ENCODE data around the gene ELSPBP1. TPM values are rescaled to one million over a fixed set of nuclear protein-coding genes. Genes with fewer than 3 reads are reported as not detected.

ELSPBP1 gene
- total RNA-seq, 4 donors from 2014 or later = not detected

DNA sequence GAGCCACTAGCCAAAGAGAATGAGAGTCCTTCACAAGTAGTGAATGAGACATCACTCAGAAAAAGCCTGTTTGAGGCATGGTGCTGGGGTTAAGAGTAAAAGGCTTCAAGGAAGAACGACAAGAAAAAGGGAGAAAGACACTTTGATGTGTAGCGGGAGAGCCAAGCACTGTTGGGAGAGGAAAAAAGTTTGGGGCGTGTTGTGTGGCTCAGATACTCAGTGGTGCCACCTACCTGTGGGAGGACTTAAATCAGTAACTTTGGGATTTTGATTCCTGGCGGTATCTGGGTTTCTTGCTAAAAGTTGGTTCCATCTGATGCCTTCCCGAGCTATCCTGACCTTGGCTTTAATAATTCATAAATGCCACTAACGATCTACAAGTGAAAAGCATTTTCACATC, 12.3 kb downstream of the ELSPBP1 start:
- Histone ChIP-seq H3K27me3 (peaks cover 0 to 9% (median 0%) of the 10 kb centered on the region in 4 donors), H3K27ac (no peak overlapping the region), H3K4me1 (no peaks in the 10 kb centered on the region), H3K4me3 (no peak overlapping the region), H3K9me3 (no peaks in the 10 kb centered on the region), H3K36me3 (no peaks in the 10 kb centered on the region)
- DNase-seq = no peak
- TF ChIP-seq, protein P1, sequence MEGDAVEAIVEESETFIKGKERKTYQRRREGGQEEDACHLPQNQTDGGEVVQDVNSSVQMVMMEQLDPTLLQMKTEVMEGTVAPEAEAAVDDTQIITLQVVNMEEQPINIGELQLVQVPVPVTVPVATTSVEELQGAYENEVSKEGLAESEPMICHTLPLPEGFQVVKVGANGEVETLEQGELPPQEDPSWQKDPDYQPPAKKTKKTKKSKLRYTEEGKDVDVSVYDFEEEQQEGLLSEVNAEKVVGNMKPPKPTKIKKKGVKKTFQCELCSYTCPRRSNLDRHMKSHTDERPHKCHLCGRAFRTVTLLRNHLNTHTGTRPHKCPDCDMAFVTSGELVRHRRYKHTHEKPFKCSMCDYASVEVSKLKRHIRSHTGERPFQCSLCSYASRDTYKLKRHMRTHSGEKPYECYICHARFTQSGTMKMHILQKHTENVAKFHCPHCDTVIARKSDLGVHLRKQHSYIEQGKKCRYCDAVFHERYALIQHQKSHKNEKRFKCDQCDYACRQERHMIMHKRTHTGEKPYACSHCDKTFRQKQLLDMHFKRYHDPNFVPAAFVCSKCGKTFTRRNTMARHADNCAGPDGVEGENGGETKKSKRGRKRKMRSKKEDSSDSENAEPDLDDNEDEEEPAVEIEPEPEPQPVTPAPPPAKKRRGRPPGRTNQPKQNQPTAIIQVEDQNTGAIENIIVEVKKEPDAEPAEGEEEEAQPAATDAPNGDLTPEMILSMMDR (IDR thresholded peaks at IDR 0.05) = no peak
- no peak for TF ChIP-seq POLR2A (IDR thresholded peaks at IDR 0.05)
- intact Hi-C loops (cut with DNase I) = no loop called here
- 71 to 76% methylated on average over 6 of the region's 6 CpGs for WGBS, 2 donors

DNA sequence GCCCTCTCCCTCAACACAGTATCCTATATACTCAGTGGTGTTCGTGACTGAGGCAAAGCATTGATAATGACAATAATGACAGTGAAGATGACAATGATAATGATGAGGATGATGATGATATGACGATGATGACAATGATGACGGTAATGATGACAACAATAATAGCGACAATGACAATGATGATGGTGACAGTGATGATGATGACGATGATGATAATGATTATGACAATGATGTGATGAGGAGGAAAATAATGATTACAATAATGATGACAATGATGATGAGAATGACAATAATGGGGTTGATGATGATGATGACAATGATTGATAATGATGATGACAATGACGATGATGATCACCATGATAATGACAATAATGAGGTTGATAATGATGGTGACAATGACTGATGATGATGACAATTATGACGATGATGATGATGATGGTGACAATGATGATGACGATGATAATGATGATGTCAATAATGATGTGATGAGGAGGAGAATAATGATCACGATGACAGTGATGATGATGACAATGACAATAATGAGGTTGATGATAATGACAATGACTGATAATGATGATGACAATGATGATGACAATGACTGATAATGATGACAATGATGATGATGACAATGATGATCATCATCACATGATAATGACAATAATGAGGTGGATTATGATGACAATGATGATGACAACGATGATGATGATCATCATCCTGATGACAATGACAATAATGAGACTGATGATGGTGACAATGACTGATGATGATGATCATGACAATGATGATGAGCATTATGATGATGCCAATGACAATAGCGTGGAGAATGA, 16.7 kb downstream of the ELSPBP1 start:
- H3K27me3 ChIP-seq = peaks cover 0 to 10% (median 0%) of the 10 kb centered on the region in 4 donors
- WGBS, 2 donors = 86 to 90% methylated on average over 11 of the region's 11 CpGs
- no peak overlapping the region for H3K27ac ChIP-seq
- TF ChIP-seq POLR2A (IDR thresholded peaks at IDR 0.05) = no peak
- TF ChIP-seq, protein P1 (IDR thresholded peaks at IDR 0.05) = no peak
- no peak for DNase-seq
- H3K36me3 ChIP-seq = no peaks in the 10 kb centered on the region
- no peaks in the 10 kb centered on the region for H3K9me3 ChIP-seq
- no peak overlapping the region for H3K4me3 ChIP-seq
- H3K4me1 ChIP-seq = no peaks in the 10 kb centered on the region
- intact Hi-C loops (cut with DNase I) = no loop called here

DNA sequence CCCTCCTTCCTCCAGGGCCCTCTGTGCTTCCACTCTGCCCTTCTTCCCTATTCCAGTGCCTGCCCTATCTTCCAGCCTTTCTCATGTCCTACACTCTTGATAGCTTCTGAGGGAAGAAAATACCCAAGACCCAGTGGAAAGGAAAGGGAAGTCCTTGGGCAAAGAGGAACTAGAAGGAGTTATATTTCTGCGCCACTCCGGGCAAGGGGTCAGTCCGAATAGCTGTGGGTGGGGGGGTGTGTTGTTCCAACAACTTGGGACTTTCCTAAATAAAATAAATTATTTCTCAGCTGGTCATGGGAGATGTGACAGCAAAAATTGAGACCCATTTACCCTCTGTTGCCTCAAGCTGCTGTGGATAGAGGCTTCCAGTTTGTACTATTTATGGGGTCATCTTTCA, 26.3 kb downstream of the ELSPBP1 start:
- WGBS, 2 donors = 70% methylated on average over 3 of the region's 3 CpGs; no CpG with 5 or more reads in 1 of the 2 donors
- H3K4me1 ChIP-seq = no peaks in the 10 kb centered on the region
- TF ChIP-seq POLR2A (IDR thresholded peaks at IDR 0.05) = no peak
- no peaks in the 10 kb centered on the region for H3K36me3 ChIP-seq
- DNase-seq = no peak
- H3K9me3 ChIP-seq = no peaks in the 10 kb centered on the region
- H3K27ac ChIP-seq = no peak overlapping the region
- intact Hi-C loops (cut with DNase I) = no loop called here
- peaks cover 0 to 58% (median 0%) of the 10 kb centered on the region in 4 donors for H3K27me3 ChIP-seq
- no peak overlapping the region for H3K4me3 ChIP-seq

DNA sequence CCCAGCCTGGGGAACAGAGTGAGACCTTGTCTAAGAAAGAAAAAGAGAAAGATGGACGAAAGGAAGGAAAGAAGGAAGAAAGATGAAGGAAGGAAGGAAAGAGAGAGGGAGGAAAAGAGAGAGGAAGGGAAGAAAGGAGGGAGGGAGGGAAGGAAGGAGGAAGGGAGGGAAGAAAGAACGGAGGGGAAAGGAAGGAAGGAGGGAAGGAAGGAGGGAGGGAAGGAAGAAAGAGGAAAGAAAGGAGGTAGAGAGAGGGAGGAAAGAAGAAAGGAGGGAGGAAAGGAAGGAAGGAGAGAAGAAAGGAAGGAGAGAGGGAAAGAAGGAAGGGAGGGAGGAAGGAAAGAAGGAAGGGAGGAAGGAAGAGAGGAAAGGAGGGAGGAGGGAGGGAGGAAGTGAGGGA, 28.6 kb downstream of the ELSPBP1 start:
- H3K36me3 ChIP-seq = no peaks in the 10 kb centered on the region
- TF ChIP-seq, protein P1 (IDR thresholded peaks at IDR 0.05) = no peak
- no peak for TF ChIP-seq POLR2A (IDR thresholded peaks at IDR 0.05)
- H3K27me3 ChIP-seq = peaks cover 0 to 54% (median 0%) of the 10 kb centered on the region in 4 donors
- H3K27ac ChIP-seq = no peak overlapping the region
- no peak overlapping the region for H3K4me3 ChIP-seq
- DNase-seq = no peak
- 42 to 49% methylated on average over 2 of the region's 2 CpGs for WGBS, 2 donors
- no peaks in the 10 kb centered on the region for H3K4me1 ChIP-seq
- no peaks in the 10 kb centered on the region for H3K9me3 ChIP-seq
- intact Hi-C loops (cut with DNase I) = no loop called here

DNA sequence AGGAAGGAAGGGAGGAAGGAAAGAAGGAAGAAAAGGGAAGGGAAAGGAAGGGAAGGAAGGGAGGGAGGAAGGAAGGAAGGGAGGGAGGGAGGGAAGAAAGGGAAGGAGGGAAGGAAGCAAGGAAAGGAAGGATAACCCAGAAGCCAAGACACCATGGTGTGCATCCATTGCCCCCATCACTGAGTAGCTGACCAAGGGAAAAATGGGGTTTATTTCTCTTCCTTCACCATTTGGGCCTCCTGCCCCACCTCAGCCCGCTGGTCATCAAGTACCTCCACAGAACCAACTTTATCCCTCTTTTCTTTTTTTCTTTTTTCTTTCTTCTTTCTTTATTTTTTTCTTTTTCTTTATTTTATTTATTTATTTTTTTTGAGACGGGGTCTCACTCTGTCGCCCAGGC, 29.1 kb downstream of the ELSPBP1 start:
- peaks cover 0 to 52% (median 0%) of the 10 kb centered on the region in 4 donors for H3K27me3 ChIP-seq
- no peak for DNase-seq
- TF ChIP-seq, protein P1 (IDR thresholded peaks at IDR 0.05) = no peak
- no peak for TF ChIP-seq POLR2A (IDR thresholded peaks at IDR 0.05)
- H3K4me3 ChIP-seq = no peak overlapping the region
- H3K36me3 ChIP-seq = no peaks in the 10 kb centered on the region
- no peaks in the 10 kb centered on the region for H3K9me3 ChIP-seq
- 83 to 86% methylated on average over 3 of the region's 3 CpGs for WGBS, 2 donors
- no peak overlapping the region for H3K27ac ChIP-seq
- H3K4me1 ChIP-seq = no peaks in the 10 kb centered on the region
- intact Hi-C loops (cut with DNase I) = no loop called here
